Endothelial cell (in vitro differentiated cells): Measurements from ENCODE around the gene EXOC2. TPM values are rescaled to one million over a fixed set of nuclear protein-coding genes. Genes with fewer than 3 reads are reported as not detected.

Experiments
- DNase-seq: peaks from one replicate; pipeline ENCODE4 v3.0.0; 2021; ENCODE audit warnings: low spot score
- H3K27ac Mint-ChIP-seq: one replicate; pipeline ENCODE4 v1.8.0; 2021; ENCODE audit warnings: mixed read lengths, inconsistent platforms; ENCODE audit not compliant: unreplicated experiment
- H3K27me3 Mint-ChIP-seq: one replicate; pipeline ENCODE4 v1.8.0; 2021; ENCODE audit warnings: mild to moderate bottlenecking, moderate library complexity, mixed read lengths, inconsistent platforms; ENCODE audit not compliant: unreplicated experiment
- H3K36me3 Mint-ChIP-seq: one replicate; pipeline ENCODE4 v1.8.0; 2021; ENCODE audit warnings: mild to moderate bottlenecking, low read depth, mixed read lengths, inconsistent platforms; ENCODE audit not compliant: unreplicated experiment
- H3K4me1 Mint-ChIP-seq: one replicate; pipeline ENCODE4 v1.8.0; 2021; ENCODE audit warnings: mild to moderate bottlenecking, mixed read lengths, inconsistent platforms; ENCODE audit not compliant: unreplicated experiment
- H3K4me3 Mint-ChIP-seq: one replicate; pipeline ENCODE4 v1.8.0; 2021; ENCODE audit warnings: mild to moderate bottlenecking, mixed read lengths, inconsistent platforms; ENCODE audit not compliant: unreplicated experiment
- H3K9me3 Mint-ChIP-seq: one replicate; pipeline ENCODE4 v1.8.0; 2021; ENCODE audit warnings: mixed read lengths, inconsistent platforms; ENCODE audit not compliant: unreplicated experiment
- total RNA-seq: library from RNA; stranded (reverse); fragmentation: NEBNext Ultra II Directional; extraction: Animal tissue kit (Norgen Biotek cat#: 25700); gene quantifications from one replicate; pipeline ENCODE4 v1.2.1, GENCODE V29; 2021; ENCODE audit not compliant: unreplicated experiment
- TF ChIP-seq, protein P1 (sequence below): fragments of 200-600 bp; sonication (generic); IDR thresholded peaks from one replicate; pipeline ENCODE4 v1.5.0; 2021; ENCODE audit warnings: antibody characterized with exemption; ENCODE audit not compliant: unreplicated experiment

The EXOC2 gene
- total RNA-seq, 1 donor from 2014 or later: 34.6 TPM

DNA sequence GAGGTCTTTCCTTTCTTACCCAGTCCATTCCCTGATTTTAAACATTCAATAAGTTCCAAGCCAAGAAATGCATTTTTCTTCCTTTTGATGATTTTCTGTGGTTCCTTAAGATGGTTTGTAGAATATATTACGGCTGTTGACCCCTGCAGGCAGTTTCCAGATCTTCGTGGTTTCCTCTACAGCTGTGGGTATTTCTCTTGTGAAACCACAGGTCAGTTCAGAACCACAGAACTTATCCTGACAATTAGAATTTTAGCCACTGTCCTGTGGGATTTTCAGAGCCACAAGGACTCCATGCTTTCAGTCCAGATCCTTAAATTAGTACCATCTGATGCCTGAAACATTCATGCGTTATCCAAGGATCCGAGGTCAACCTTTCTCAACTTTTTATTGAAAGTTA lies 29.7 kb upstream of the EXOC2 start:
- H3K4me3 Mint-ChIP-seq: no peak overlapping the region
- no peaks in the 10 kb centered on the region for H3K36me3 Mint-ChIP-seq
- H3K27ac Mint-ChIP-seq: no peak overlapping the region
- no peak for DNase-seq
- peaks cover 4% of the 10 kb centered on the region for H3K27me3 Mint-ChIP-seq
- no peaks in the 10 kb centered on the region for H3K9me3 Mint-ChIP-seq
- H3K4me1 Mint-ChIP-seq: no peaks in the 10 kb centered on the region
- TF ChIP-seq, protein P1, sequence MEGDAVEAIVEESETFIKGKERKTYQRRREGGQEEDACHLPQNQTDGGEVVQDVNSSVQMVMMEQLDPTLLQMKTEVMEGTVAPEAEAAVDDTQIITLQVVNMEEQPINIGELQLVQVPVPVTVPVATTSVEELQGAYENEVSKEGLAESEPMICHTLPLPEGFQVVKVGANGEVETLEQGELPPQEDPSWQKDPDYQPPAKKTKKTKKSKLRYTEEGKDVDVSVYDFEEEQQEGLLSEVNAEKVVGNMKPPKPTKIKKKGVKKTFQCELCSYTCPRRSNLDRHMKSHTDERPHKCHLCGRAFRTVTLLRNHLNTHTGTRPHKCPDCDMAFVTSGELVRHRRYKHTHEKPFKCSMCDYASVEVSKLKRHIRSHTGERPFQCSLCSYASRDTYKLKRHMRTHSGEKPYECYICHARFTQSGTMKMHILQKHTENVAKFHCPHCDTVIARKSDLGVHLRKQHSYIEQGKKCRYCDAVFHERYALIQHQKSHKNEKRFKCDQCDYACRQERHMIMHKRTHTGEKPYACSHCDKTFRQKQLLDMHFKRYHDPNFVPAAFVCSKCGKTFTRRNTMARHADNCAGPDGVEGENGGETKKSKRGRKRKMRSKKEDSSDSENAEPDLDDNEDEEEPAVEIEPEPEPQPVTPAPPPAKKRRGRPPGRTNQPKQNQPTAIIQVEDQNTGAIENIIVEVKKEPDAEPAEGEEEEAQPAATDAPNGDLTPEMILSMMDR: no peak

DNA sequence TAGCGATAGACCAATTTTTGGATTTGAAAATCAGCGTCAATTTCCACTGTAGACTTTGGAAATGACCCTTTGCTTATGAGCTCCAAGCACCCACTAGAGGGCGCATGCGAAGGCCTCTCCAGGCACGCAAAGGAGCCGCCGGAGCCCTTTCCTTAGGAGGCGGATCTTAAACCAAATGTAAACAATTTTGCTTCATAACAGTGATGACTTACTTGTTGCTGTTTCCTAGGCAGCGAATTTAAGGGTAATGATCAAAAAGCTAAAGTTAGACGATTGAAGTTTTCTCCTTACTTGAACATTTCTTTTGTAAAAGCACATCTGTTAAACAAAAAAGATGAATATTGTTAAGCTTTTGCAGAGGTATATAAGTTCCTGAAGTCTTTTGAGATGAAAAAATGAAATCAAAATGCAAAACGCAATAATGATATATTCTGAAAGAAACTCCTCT lies 29.2 kb upstream of the EXOC2 start:
- no peak overlapping the region for H3K27ac Mint-ChIP-seq
- H3K4me1 Mint-ChIP-seq: no peaks in the 10 kb centered on the region
- H3K27me3 Mint-ChIP-seq: peaks cover 4% of the 10 kb centered on the region
- no peaks in the 10 kb centered on the region for H3K36me3 Mint-ChIP-seq
- DNase-seq: peak; percentile 81
- TF ChIP-seq, protein P1: peak; percentile 84
- H3K4me3 Mint-ChIP-seq: no peak overlapping the region
- no peaks in the 10 kb centered on the region for H3K9me3 Mint-ChIP-seq

- H3K36me3 Mint-ChIP-seq: no peaks in the 10 kb centered on the region
- H3K27me3 Mint-ChIP-seq: peaks cover 4% of the 10 kb centered on the region
- peaks cover 31% of the 10 kb centered on the region for H3K4me1 Mint-ChIP-seq
- no peak overlapping the region for H3K27ac Mint-ChIP-seq
- H3K9me3 Mint-ChIP-seq: no peaks in the 10 kb centered on the region
- no peak for DNase-seq
- no peak overlapping the region for H3K4me3 Mint-ChIP-seq
- TF ChIP-seq, protein P1: no peak
Measured at GRCh38 chr6:718345-718744, 25.4 kb upstream of the EXOC2 start.

GRCh38 chr6:717135-717534 lies 24.2 kb upstream of the EXOC2 start:
- H3K27me3 Mint-ChIP-seq: peaks cover 4% of the 10 kb centered on the region
- no peak overlapping the region for H3K27ac Mint-ChIP-seq
- H3K36me3 Mint-ChIP-seq: no peaks in the 10 kb centered on the region
- no peaks in the 10 kb centered on the region for H3K9me3 Mint-ChIP-seq
- peaks cover 34% of the 10 kb centered on the region for H3K4me1 Mint-ChIP-seq
- TF ChIP-seq, protein P1: no peak
- no peak for DNase-seq
- H3K4me3 Mint-ChIP-seq: no peak overlapping the region

GRCh38 chr6:715709-716491 lies 23.0 kb upstream of the EXOC2 start:
- TF ChIP-seq, protein P1: no peak
- H3K9me3 Mint-ChIP-seq: no peaks in the 10 kb centered on the region
- H3K36me3 Mint-ChIP-seq: no peaks in the 10 kb centered on the region
- DNase-seq: no peak
- H3K4me1 Mint-ChIP-seq: peaks cover 43% of the 10 kb centered on the region
- peaks cover 6% of the 10 kb centered on the region for H3K27me3 Mint-ChIP-seq
- no peak overlapping the region for H3K27ac Mint-ChIP-seq
- H3K4me3 Mint-ChIP-seq: no peak overlapping the region
